ENCODE results near the gene ZNF280B. TPM values are rescaled to one million over a fixed set of nuclear protein-coding genes. Genes with fewer than 3 reads are reported as not detected.
A peak's percentile ranks its signal among the peaks of the same experiment; 100 is the strongest.

The ZNF280B gene
- total and polyA plus RNA-seq, 9 of the 15 experiments (the other 6 are each of a cell fraction or from before 2014, with no cell fraction given): 7.7 to 29.9 (median 20.0) TPM

DNA sequence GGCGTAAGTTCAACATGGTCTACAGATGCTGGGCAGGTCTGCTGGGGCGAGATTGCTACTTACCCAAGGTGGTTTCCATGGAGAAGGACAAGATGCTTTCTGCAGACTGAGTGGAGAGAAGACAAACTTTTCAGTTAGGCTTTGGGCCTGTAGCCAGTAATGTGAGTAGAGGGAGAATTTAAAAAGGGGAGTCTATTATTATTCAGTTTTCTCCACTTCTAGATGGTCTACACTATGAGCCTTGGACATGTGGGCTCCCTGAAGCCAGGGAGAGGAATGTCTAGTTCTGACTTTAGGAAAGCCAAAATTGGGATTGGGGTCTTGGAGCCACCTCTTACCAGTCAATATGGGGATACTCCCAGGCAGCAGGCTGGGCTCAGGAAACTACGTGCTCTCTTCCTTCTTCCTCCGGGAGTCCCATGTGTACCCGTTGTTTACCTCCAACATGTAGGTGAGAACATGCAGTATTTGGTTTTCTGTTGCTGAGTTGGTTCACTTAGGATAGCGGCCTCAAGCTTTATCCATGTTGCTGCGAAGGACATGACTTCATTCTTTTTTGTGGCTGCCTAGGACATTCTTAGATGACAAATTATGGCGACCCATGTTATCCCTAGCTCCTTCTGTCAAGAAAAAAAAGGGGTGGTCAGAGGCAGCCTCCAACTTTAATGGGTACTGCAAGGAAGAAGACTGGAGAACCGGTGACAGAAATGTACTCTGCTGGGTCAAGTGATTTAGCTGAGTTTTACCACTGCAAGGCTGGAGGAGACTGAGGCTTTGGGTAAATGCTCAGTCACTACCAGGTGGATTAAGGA, 26.3 kb upstream of the ZNF280B start (continued):
- TF ChIP-seq HCFC1 (IDR thresholded peaks at IDR 0.05; ENCODE audit: low read depth, low read length): no peak
- no peak for TF ChIP-seq SAFB (IDR thresholded peaks at IDR 0.05; ENCODE audit: borderline replicate concordance, low read depth, low read length)
- TF ChIP-seq PHTF2 (CRISPR knock-in tag; IDR thresholded peaks at IDR 0.05): 0 out of 2 replicates have a peak, but pooled peaks have one; percentile 18
- peak; percentile 41; the same call in 1 of the 2 replicates for TF ChIP-seq RFX7 (CRISPR knock-in tag; IDR thresholded peaks at IDR 0.05)
- TF ChIP-seq USF2 (CRISPR knock-in tag; IDR thresholded peaks at IDR 0.05): no peak

- Histone ChIP-seq H3K4me2 (ENCODE audit: insufficient read depth, low read length) (no peak overlapping the region), H3K9me1 (ENCODE audit: control insufficient read depth, insufficient read depth, low read length) (no peaks in the 10 kb centered on the region), H3K36me3 (ENCODE audit: control insufficient read depth, insufficient read depth, low read length) (no peaks in the 10 kb centered on the region), H3K79me2 (ENCODE audit: control insufficient read depth, insufficient read depth, low read length) (no peaks in the 10 kb centered on the region), H3K27me3 (ENCODE audit: control insufficient read depth in 2 of 2, insufficient read depth in 2 of 2, low read length in 2 of 2) (no peaks in the 10 kb centered on the region), H3K9me3 (replicated peaks; ENCODE audit: control insufficient read depth, insufficient read depth, low read depth, low read length) (no peaks in the 10 kb centered on the region), H4K20me1 (replicated peaks; ENCODE audit: control insufficient read depth, insufficient read depth, low read length) (no peaks in the 10 kb centered on the region), H3K4me3 (no peak overlapping the region), H2AFZ (ENCODE audit: low read depth, low read length) (no peak overlapping the region), H3K27ac (ENCODE audit: extremely low read depth, low read depth, low read length) (no peak overlapping the region), H3K4me1 (replicated peaks in 1 of 2; ENCODE audit: control insufficient read depth in 2 of 2, insufficient read depth in 2 of 2, low read length in 2 of 2) (no peaks in the 10 kb centered on the region), H3K9ac (ENCODE audit: insufficient read depth in 1 of 2, low read depth in 2 of 2, low read length in 2 of 2) (no peak overlapping the region)
- ChIA-PET CTCF (ENCODE audit: low intra/inter-chr PET ratio) (interaction anchor here (0.6 kb wide), 1 partner anchor 1920 kb away, joined by 3 read pairs; no protein-coding TSS in a partner anchor), POLR2A (interaction anchor here (0.6 to 19.7 kb wide), 7 partner anchors 8 to 1489 kb away, joined by 3 to 708 read pairs (median 4); partner anchors contain the start of genes PRAME and ZNF280A)
- DNase-seq (ENCODE audit: extremely low read depth in 1 of 4, low spot score in 3 of 4): no peak
- no peak for ATAC-seq
- in situ Hi-C loops (cut with MboI) (loop anchor here (25.0 kb wide), 1 partner anchor 1122 kb away; the partner anchor contains the start of gene HIC2), intact Hi-C loops (cut with micrococcal nuclease) (no loop called here)
- no peak for FAIRE-seq
- BruUV-seq (replicated peaks): no TSS peak
- WGBS (ENCODE audit: insufficient coverage, low coverage, missing lambda C conversion rate): 19% methylated on average over 5 of the region's 5 CpGs
- TF ChIP-seq NR2C1 (IDR thresholded peaks at IDR 0.05) (no peak), NR2C1 (tag; IDR thresholded peaks at IDR 0.05) (no peak), CBX2 (IDR thresholded peaks at IDR 0.05; ENCODE audit: insufficient read depth, low read length, poor library complexity, severe bottlenecking) (no peak), HNRNPH1 (optimal IDR thresholded peaks at IDR 0.05; ENCODE audit: low read depth, low read length) (no peak), NR2C2 (CRISPR knock-in tag; IDR thresholded peaks at IDR 0.05) (no peak), NR2C2 (tag; IDR thresholded peaks at IDR 0.05) (no peak), ZNF583 (CRISPR knock-in tag; IDR thresholded peaks at IDR 0.05) (no peak), NKRF (IDR thresholded peaks at IDR 0.05; ENCODE audit: borderline replicate concordance) (no peak), E2F3 (CRISPR knock-in tag; IDR thresholded peaks at IDR 0.05) (no peak), ZNF668 (CRISPR knock-in tag; IDR thresholded peaks at IDR 0.05) (0 out of 2 replicates have a peak, but pooled peaks have one; percentile 28), ZNF146 (CRISPR knock-in tag; IDR thresholded peaks at IDR 0.05; ENCODE audit: unreplicated experiment) (no peak)
- TF ChIP-seq, protein P1, sequence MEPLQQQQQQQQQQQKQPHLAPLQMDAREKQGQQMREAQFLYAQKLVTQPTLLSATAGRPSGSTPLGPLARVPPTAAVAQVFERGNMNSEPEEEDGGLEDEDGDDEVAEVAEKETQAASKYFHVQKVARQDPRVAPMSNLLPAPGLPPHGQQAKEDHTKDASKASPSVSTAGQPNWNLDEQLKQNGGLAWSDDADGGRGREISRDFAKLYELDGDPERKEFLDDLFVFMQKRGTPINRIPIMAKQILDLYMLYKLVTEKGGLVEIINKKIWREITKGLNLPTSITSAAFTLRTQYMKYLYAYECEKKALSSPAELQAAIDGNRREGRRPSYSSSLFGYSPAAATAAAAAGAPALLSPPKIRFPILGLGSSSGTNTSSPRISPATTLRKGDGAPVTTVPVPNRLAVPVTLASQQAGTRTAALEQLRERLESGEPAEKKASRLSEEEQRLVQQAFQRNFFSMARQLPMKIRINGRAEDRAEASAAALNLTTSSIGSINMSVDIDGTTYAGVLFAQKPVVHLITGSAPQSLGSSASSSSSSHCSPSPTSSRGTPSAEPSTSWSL (CRISPR knock-in tag; IDR thresholded peaks at IDR 0.05; ENCODE audit: borderline replicate concordance): no peak
Measured at GRCh38 chr22:22533863-22534262, 25.3 kb upstream of the ZNF280B start.

Data from K562 (cell line).